Right lobe of liver (tissue), 4 donors: ENCODE data around the gene TWNK.

Experiments used
- POLR2A ChIP-seq: fragments of 450-650 bp; IDR thresholded peaks from one replicate; pipeline ENCODE4 v1.6.1; 2017; ENCODE audit warnings: antibody characterized with exemption, mild to moderate bottlenecking
- TF ChIP-seq, protein P1 (sequence below), 4 donors: fragments of 200-600 bp in 3 of 4; fragments of 450-650 bp in 1 of 4; IDR thresholded peaks; one replicate each; pipeline versions ENCODE4 v1.5.1 to v1.8.0; 2016 to 2022; ENCODE audit warnings: antibody characterized with exemption in 4 of 4, mild to moderate bottlenecking in 2 of 4
- donor health status: DM: no; HTN: no; CAD: no.
- donor health status: DM: no; HTN: no; CAD: no.
- donor health status: DM: no; HTN: yes; CAD: no.

GRCh38 chr10:101031796-101032636 lies 44.7 kb downstream of the TWNK start:
- TF ChIP-seq, protein P1, sequence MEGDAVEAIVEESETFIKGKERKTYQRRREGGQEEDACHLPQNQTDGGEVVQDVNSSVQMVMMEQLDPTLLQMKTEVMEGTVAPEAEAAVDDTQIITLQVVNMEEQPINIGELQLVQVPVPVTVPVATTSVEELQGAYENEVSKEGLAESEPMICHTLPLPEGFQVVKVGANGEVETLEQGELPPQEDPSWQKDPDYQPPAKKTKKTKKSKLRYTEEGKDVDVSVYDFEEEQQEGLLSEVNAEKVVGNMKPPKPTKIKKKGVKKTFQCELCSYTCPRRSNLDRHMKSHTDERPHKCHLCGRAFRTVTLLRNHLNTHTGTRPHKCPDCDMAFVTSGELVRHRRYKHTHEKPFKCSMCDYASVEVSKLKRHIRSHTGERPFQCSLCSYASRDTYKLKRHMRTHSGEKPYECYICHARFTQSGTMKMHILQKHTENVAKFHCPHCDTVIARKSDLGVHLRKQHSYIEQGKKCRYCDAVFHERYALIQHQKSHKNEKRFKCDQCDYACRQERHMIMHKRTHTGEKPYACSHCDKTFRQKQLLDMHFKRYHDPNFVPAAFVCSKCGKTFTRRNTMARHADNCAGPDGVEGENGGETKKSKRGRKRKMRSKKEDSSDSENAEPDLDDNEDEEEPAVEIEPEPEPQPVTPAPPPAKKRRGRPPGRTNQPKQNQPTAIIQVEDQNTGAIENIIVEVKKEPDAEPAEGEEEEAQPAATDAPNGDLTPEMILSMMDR (IDR thresholded peaks at IDR 0.05): no peak
- TF ChIP-seq POLR2A: peak; percentile 45
